Osteoblast (primary cell): Measurements from ENCODE around the gene C10orf88. TPM values are rescaled to one million over a fixed set of nuclear protein-coding genes. Genes with fewer than 3 reads are reported as not detected.

ENCODE experiments used
- DNase-seq: peaks from one replicate; pipeline ENCODE4 v3.0.0; 2011; ENCODE audit warnings: low spot score, mixed read lengths; ENCODE audit not compliant: insufficient read length; ENCODE audit errors: missing footprints
- H2AFZ ChIP-seq: 2 replicates; pipeline ENCODE4 v1.6.0; 2011; ENCODE audit warnings: mild to moderate bottlenecking, low read length
- H3K27ac ChIP-seq: 2 replicates; pipeline ENCODE4 v1.5.1; 2011; ENCODE audit warnings: mild to moderate bottlenecking, low read depth, low read length, moderate library complexity
- H3K27me3 ChIP-seq: 2 replicates; pipeline ENCODE4 v1.6.0; 2012; ENCODE audit warnings: mild to moderate bottlenecking, control low read depth, inconsistent platforms, low read length, moderate library complexity; ENCODE audit not compliant: insufficient read depth
- H3K36me3 ChIP-seq: 2 replicates; pipeline ENCODE4 v1.5.1; 2011; ENCODE audit warnings: mild to moderate bottlenecking, low read length, control low read depth, moderate library complexity; ENCODE audit not compliant: insufficient read depth
- H3K4me1 ChIP-seq: 2 replicates; pipeline ENCODE4 v1.5.1; 2011; ENCODE audit warnings: mild to moderate bottlenecking, low read length, control low read depth, moderate library complexity; ENCODE audit not compliant: insufficient read depth
- H3K4me2 ChIP-seq: 2 replicates; pipeline ENCODE4 v1.6.0; 2011; ENCODE audit warnings: mild to moderate bottlenecking, low read length; ENCODE audit not compliant: insufficient read depth
- H3K4me3 ChIP-seq: fragments of 200-600 bp; sonication (generic); 3 replicates; pipeline ENCODE4 v1.5.1; 2012; ENCODE audit warnings: mild to moderate bottlenecking, low read length, inconsistent platforms; ENCODE audit not compliant: insufficient read depth
- H3K79me2 ChIP-seq: 2 replicates; pipeline ENCODE4 v1.6.0; 2012; ENCODE audit warnings: mild to moderate bottlenecking, low read length, control low read depth, inconsistent platforms; ENCODE audit not compliant: insufficient read depth
- H3K9me3 ChIP-seq: 2 replicates; pipeline ENCODE4 v1.5.1; 2011; ENCODE audit warnings: low read depth, low read length, control low read depth
- H4K20me1 ChIP-seq: 2 replicates; pipeline ENCODE4 v1.6.0; 2012; ENCODE audit warnings: mild to moderate bottlenecking, low read length, control low read depth; ENCODE audit not compliant: insufficient read depth
- CTCF ChIP-seq: IDR thresholded peaks from 2 replicates; pipeline ENCODE4 v1.5.1; 2011; ENCODE audit warnings: mild to moderate bottlenecking, low read depth, low read length, moderate library complexity; ENCODE audit errors: extremely low read depth
- total RNA-seq: library from RNA; depleted of rRNA; stranded (reverse); fragments of >200 nt; gene quantifications from 2 replicates; pipeline ENCODE4 v1.2.3, GENCODE V29; 2012

The C10orf88 gene
- total RNA-seq, 1 donor, result 6.5 TPM

DNA sequence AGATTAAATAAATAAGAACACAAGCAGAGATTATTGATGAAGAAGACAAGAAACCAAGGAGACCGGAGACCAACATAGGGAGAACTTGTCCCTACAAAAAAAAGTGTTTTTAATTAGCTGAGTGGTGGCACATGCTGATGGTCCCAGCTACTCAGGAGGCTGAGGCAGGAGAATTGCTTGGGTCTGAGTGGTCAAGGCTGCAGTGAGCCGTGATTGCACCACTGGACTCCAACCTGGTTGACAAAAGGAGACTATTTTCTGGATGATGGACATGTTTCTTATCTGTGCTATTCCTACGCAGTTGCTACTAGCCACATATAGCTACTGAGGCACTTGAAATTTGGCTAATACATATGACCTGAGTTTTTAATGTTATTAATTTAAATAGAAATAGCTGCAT lies 44.9 kb upstream of the C10orf88 start:
- H3K27ac ChIP-seq, result no peak overlapping the region
- no peaks in the 10 kb centered on the region for H3K27me3 ChIP-seq
- peaks cover 53% of the 10 kb centered on the region for H3K79me2 ChIP-seq
- H3K4me2 ChIP-seq, result no peak overlapping the region
- DNase-seq, result no peak
- H3K4me1 ChIP-seq, result no peaks in the 10 kb centered on the region
- peaks cover 2% of the 10 kb centered on the region for H4K20me1 ChIP-seq
- peaks cover 23% of the 10 kb centered on the region for H3K36me3 ChIP-seq
- H2AFZ ChIP-seq, result no peak overlapping the region
- TF ChIP-seq CTCF, result no peak
- no peaks in the 10 kb centered on the region for H3K9me3 ChIP-seq
- no peak overlapping the region for H3K4me3 ChIP-seq

- no peak for DNase-seq
- Histone ChIP-seq H4K20me1 (peaks cover 2% of the 10 kb centered on the region), H3K27ac (no peak overlapping the region), H3K4me1 (no peaks in the 10 kb centered on the region), H3K79me2 (peaks cover 48% of the 10 kb centered on the region), H3K4me2 (no peak overlapping the region), H2AFZ (no peak overlapping the region), H3K36me3 (peaks cover 27% of the 10 kb centered on the region), H3K4me3 (no peak overlapping the region), H3K27me3 (no peaks in the 10 kb centered on the region), H3K9me3 (no peaks in the 10 kb centered on the region)
- no peak for TF ChIP-seq CTCF
These were observed 44.4 kb upstream of the C10orf88 start for GRCh38 chr10:122998360-122998917.

- Histone ChIP-seq H3K4me2 (no peak overlapping the region), H3K36me3 (peaks cover 32% of the 10 kb centered on the region), H3K27ac (no peak overlapping the region), H3K4me1 (no peaks in the 10 kb centered on the region), H3K4me3 (no peak overlapping the region), H4K20me1 (peaks cover 2% of the 10 kb centered on the region), H3K27me3 (no peaks in the 10 kb centered on the region), H2AFZ (no peak overlapping the region), H3K79me2 (peaks cover 44% of the 10 kb centered on the region), H3K9me3 (no peaks in the 10 kb centered on the region)
- TF ChIP-seq CTCF, result no peak
- no peak for DNase-seq
These were observed 43.8 kb upstream of the C10orf88 start for GRCh38 chr10:122997864-122998263.

- Histone ChIP-seq H3K9me3 (no peaks in the 10 kb centered on the region), H3K36me3 (peaks cover 32% of the 10 kb centered on the region), H3K79me2 (peaks cover 30% of the 10 kb centered on the region), H3K4me1 (no peaks in the 10 kb centered on the region), H3K4me3 (no peak overlapping the region), H4K20me1 (peaks cover 2% of the 10 kb centered on the region), H3K4me2 (no peak overlapping the region), H3K27ac (no peak overlapping the region), H2AFZ (no peak overlapping the region), H3K27me3 (no peaks in the 10 kb centered on the region)
- DNase-seq, result no peak
- TF ChIP-seq CTCF, result no peak
These were observed 41.9 kb upstream of the C10orf88 start for GRCh38 chr10:122995936-122996335.
